GM21390 (cell line): ENCODE data around the gene CRYGN.

ENCODE experiments used
- ATAC-seq: cut with Tn5 transposase; IDR thresholded peaks from one replicate; pipeline ENCODE4 v1.9.1; 2021; ENCODE audit not compliant: unreplicated experiment

The CRYGN gene, protein sequence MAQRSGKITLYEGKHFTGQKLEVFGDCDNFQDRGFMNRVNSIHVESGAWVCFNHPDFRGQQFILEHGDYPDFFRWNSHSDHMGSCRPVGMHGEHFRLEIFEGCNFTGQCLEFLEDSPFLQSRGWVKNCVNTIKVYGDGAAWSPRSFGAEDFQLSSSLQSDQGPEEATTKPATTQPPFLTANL

DNA sequence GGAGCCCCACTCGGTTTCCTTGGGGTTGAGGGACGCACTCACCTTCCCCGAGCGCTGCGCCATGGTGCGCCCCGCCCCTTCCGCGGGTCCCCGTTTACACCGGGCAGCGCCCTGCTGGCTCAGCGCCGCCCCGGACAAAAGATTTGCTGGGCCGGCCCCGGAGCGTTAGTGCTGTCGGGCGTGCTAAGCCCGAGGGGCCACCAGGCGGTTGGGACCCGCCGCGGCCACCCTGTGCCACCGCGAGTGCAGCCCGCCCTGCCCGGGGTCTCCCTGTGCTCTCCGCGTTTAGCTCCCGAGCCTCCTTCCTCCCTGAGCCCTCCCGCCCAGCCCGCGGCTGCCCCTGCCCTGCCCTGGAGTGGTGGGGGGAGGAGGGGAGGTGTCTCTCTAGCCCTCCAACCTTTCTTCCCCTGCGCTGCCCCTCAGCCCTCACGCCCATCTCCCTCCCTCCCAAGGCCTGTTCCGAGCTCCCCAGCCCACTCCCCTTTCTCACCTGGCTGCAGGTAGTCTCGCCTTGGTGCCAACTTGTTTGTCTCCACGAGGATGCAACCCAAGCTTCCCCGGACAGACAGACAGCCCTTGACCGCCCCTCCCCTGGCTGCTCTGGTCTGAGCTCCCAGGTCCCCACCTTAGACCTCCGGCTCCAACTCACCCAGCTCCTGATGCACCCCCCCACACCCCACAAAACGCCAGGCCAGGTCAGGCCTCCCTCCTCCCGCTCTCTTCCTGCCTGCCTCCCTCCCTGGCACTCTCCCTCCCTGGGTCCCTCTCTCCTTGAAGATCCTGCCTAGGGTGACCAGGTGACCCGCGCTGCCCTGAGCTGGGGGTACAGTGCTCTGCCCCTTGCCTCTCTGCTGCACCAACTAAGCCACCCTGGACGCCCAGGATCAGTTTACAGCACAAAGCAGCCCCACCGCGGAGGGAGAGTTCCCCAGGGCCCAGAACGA is at the start of gene CRYGN:
Gene CRYGN (minus strand): TSS at position 287 of the 944 bp plus-strand sequence. CDS start 224 bp downstream, at position 63.
- no peak for ATAC-seq

GRCh38 chr7:151489498-151489897 is 49.6 kb upstream of the CRYGN start:
- no peak for ATAC-seq

DNA sequence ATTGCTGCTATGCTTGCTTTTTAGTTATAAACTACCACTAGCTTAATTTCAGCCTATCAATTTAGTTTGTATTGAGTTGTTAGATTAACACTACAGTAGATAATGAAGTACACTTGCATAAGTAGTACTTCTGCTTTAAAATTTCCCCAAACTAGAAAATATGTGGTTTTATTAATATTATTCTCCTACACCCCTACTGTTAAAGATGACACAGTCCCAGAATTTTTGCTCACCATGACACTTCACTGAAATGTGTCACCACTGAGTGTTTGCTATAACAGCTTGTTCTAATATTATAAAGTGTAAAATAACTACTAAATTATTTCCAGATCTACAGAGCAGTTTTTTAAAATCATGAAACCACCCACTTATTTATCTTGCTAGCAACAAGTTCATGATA is 48.2 kb upstream of the CRYGN start:
- ATAC-seq = no peak

DNA sequence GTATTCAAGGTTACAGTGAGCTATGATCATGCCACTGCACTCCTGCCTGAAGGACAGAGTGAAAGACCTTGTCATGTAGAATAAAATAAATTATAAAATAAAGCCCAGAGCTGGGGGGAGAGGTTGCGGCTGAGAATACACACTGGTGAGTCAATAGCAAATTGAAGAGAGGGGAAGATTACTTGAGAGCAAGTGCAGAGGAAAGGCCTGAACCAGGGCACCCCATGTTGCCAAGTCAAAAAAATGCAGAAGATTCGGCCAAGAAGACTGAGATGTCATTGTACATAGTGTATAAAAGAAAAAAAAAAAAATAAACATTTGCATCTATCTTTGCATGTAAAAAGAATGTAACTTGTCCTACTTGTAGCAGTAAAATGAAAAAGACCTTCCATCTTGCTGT is 47.3 kb upstream of the CRYGN start:
- ATAC-seq = no peak

DNA sequence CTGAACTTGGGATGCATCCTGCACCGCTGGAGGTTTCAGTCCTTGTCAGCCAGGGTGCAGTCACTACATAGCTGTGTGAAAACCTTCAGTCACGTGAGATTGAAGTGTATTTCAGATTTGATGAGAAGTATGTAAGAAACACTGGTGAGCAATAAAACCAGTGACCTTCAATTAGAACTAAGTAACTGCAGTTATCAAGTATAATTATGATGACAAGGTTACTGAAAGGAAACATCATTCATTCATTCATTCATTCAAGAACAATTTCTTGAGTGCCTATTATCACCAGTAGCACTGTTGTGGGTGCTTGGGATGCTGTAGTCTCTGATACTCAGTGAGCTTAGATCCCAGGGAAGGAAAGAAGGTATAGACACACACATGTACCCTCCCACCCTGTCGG is 46.1 kb upstream of the CRYGN start:
- no peak for ATAC-seq

DNA sequence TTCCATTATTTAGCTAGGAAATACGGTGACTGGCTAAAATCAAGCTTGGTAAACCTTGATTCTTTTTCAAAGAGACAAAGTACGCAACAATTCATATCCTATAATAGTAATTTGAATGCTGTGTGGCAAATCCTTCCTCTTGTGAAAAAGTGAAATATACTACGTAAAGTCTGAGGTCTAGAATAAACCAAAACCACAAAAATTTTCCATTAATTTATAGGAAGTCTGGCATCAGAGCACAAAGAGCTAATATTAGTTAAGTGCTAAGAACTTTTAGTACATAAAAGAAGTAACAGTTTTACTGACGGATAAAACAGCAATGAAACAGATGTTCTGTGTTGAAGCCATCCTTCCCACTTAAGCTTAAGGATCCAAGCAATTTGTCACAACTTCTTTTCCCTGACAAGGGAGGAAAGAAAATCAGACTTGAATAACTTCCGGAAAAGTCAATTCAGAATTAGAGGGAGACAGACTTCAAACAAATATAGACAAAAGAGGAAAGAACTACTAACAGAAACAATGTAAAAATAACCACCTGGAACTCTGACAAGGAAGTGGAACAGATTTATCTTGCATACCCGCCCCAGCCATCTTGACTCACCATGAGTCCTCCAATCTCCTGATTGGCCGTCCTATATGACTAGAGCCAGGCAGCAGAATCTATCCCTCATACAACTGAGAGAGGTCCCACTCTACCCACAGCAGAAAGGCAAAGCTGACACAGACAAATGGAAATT is 45.2 kb upstream of the CRYGN start:
- peak; percentile 60 for ATAC-seq

DNA sequence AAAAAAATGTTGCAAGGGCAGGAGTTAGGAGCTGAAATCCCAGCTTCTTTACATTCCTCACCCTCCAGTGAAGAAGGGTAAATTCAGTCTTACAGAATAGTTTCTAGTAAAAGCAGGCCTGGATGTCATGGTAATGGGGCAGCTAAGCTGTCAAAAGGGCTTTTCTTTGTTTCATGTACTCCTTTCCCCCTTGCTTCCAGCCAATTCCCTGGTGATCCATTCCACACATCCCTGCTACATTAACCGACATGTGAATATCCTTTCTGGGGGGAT is 43.7 kb upstream of the CRYGN start:
- no peak for ATAC-seq

- no peak for ATAC-seq
Measured at GRCh38 chr7:151482883-151483710, 43.2 kb upstream of the CRYGN start.

DNA sequence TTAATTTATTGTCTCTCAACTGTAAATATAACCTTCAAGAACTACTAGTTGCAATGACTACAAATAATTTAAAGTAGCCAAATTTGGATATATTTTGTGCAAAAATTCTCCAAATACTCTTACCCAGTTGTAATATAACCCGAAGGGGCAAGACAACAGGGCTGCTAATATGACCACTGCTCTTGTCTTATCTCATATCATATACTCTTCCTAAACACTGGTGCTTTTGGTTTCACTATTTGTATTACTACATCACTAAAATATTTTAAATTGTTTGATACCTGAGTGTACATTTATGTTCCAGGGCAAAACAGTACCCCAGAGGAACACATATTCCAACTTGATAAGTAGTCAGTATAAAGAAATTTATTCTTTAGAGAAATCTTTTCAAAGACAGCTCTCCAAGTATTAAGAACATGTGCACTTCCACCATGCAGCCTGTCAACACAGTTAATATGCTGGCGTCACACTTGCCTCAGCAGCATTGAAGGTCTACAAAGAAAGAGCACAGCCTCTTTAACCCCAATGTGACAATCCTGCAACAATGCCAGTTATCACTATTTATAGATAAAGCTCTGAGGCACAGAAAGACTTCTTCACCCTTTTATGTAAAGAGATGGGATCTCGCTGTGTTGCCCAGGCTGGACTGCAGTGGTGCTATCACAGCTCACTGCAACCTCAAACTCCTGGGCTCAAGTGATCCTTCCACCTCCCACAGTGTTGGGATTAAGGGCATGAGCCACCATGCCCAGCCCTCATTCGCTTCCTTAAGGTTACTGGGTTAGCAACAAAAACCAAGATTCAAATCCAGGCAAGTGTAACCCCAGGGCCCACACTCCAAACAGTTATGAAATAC is 41.9 kb upstream of the CRYGN start:
- ATAC-seq = peak; percentile 54

DNA sequence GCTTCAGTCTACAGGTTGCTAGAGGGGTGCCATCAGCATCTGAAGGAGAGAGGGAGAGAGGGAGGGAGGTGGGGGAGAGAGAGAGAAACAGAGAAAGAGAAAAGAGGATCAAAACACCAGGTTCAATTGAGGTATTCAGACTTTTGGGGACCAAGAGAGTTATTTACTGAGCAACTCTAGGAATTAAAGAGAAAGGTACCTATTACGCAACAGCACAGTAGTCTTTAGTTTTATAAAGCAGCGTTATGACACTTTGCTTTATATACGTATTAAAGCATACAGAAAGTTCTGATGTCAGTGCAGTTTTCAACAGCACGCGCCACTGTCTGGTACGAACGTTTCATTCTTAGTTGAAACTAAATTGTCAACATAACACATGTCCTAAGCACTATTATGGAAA is 37.9 kb upstream of the CRYGN start:
- ATAC-seq = no peak

- ATAC-seq = peak; percentile 30
Measured at GRCh38 chr7:151472644-151473380, 32.9 kb upstream of the CRYGN start.

GRCh38 chr7:151470711-151471110 is 30.8 kb upstream of the CRYGN start:
- no peak for ATAC-seq

GRCh38 chr7:151469281-151469680 is 29.3 kb upstream of the CRYGN start:
- ATAC-seq = no peak

DNA sequence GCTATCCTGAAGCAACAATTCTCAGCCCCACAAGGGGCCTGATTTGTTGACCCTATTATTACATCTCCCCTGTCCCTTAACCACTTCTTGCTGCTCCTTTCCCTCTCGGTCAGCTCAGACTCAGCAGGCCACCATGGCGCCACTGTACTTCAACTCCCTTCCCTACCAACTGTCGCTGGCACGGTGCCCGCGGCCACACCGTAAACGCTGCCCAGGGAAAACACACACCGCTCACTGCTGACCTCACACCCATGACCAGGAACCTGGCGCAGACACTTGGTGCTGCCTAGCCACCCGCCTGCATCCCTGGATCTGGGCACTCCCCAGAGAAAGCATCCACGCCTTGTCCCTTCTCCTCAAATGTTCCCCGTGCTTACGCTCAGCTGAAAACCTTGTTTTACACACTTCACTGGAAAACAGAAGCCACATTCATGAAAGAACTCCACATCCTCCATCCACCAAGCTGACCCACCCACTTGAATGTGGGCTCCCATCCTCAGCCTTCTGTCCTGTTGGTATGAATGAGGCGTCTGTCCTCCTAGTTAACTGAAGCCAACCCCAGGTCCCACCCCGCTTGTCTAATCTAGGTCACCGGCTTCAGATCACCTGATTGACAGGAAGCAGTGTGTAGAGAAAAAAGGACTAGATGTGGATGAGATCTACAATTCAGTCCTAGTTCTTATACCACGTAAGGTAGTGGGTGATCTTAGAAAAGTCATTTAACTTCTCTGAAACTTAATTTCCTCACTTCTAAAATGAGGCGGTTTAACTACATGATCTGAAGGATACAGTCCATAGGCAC is 28.5 kb upstream of the CRYGN start:
- ATAC-seq = no peak

DNA sequence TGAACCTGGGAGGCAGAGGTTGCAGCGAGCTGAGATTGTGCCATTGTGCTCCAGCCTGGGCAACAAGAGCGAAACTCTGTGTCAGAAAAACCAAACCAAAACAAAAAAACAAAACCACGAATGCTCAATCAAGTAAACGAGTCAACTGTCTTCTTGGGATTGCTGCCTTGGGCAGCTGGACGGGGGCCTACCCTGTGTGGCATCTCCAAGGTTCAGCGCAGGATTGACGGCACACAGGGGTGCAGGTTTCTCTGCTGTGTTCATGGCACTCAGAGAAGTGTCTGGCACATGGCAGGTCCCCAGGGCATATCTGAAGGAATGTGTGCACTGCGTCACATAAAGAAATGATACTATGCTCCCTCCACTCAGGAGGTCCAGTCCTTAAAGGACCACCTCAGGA is 25.2 kb upstream of the CRYGN start:
- ATAC-seq = no peak

GRCh38 chr7:151462306-151462779 is 22.4 kb upstream of the CRYGN start:
- no peak for ATAC-seq

- no peak for ATAC-seq
Measured at GRCh38 chr7:151461942-151462230, 21.9 kb upstream of the CRYGN start.

DNA sequence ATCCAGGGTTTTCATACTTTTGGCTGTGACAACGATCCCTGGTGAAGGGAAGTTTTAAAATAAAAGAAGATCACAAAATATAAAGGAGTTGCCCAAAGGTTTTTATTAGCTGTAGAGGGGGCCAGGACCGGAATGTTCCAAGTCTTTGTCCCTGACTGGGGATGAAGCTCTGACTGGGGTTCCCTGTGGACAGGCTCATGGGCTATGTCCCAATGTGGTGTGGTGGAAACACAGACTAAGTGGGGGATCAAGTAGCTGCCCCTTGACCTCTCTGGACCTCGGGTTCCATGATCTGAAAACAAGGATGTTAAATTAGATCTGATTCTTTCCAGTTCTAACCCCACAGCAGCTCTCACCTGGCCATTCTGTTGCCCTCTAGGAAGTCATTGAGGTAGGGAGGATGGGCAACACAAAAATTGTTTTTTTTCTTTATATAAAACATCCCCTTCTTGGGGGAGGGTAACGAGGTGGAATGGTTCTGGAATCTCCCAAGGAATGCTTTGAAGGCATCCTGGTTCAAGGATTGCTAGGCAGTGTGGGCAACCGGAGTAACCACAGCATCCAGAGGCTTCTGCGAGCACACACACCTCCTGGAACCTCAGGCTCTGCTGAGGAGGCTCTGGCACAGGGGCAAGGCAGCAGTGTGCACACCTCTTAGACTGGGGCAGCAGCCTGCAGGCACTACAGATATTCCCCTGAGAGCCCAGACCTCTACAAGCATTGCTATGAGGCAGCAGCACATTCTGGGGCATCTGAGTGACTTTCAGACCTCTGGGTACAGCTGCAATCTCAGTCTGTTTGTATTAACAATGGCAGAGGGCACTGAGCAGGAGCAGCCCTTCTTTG is 21.4 kb upstream of the CRYGN start:
- no peak for ATAC-seq
